ENCODE results near the gene ZNF337.

DNA sequence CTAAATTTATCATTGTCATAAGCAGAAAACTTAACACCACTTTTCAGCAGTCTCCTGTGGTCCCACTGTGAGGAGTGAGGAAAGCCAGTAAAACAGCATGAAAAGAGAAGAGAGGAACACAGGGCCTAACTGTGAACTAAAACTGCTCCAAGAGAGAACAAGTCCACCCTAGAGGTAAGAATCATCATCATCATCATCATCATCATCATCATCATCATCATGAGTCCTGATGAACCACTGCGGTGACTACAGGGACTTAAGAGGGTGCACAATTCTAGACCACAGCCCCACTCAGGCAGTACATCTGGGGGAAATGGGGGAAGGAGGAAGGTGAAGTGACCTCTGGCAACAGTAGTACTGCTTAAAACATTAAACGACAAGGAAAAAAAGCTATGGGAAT, 13.6 kb downstream of the ZNF337 start:
- TF ChIP-seq, protein P1, sequence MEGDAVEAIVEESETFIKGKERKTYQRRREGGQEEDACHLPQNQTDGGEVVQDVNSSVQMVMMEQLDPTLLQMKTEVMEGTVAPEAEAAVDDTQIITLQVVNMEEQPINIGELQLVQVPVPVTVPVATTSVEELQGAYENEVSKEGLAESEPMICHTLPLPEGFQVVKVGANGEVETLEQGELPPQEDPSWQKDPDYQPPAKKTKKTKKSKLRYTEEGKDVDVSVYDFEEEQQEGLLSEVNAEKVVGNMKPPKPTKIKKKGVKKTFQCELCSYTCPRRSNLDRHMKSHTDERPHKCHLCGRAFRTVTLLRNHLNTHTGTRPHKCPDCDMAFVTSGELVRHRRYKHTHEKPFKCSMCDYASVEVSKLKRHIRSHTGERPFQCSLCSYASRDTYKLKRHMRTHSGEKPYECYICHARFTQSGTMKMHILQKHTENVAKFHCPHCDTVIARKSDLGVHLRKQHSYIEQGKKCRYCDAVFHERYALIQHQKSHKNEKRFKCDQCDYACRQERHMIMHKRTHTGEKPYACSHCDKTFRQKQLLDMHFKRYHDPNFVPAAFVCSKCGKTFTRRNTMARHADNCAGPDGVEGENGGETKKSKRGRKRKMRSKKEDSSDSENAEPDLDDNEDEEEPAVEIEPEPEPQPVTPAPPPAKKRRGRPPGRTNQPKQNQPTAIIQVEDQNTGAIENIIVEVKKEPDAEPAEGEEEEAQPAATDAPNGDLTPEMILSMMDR (IDR thresholded peaks at IDR 0.05; ENCODE audit: extremely low read depth in 1 of 2, insufficient read depth in 1 of 2, low read depth in 1 of 2, low read length in 2 of 2), result no peak
- TF ChIP-seq POLR2AphosphoS5 (IDR thresholded peaks at IDR 0.05; ENCODE audit: insufficient read depth, low read depth, low read length) (no peak), MYC (IDR thresholded peaks at IDR 0.05; ENCODE audit: low read depth, low read length) (no peak), POLR2A (IDR thresholded peaks at IDR 0.05; ENCODE audit: low read depth, low read length) (no peak)
- TF ChIP-seq, protein P2, sequence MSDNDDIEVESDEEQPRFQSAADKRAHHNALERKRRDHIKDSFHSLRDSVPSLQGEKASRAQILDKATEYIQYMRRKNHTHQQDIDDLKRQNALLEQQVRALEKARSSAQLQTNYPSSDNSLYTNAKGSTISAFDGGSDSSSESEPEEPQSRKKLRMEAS (IDR thresholded peaks at IDR 0.05; ENCODE audit: insufficient read depth, insufficient read length), result no peak

All from endothelial cell of umbilical vein (primary cell).